Raji (cell line): ENCODE measurements around the gene NUTM2E.

Experiments
- POLR2A ChIP-seq: IDR thresholded peaks from 2 replicates; pipeline ENCODE4 v1.6.1; 2011; ENCODE audit warnings: low read depth, low read length, control low read depth; ENCODE audit not compliant: insufficient read depth

The NUTM2E gene, protein sequence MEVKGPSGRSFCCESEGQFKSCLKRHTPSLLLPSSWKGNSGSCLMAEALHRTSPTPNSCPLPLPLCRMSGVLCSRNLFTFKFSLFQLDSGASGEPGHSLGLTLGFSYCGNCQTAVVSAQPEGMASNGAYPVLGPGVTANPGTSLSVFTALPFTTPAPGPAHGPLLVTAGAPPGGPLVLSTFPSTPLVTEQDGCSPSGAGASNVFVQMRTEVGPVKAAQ (N-terminal part only)

GRCh38 chr10:79826496-79827215, at the start of gene NUTM2E:
Gene NUTM2E, plus strand, starts transcription at chr10:79826739. Its CDS starts 15,002 bp downstream, at chr10:79841741.
- 0 out of 2 replicates have a peak, but pooled peaks have one; percentile 43 for TF ChIP-seq POLR2A
